NCI-H526 treated with DMSO at 0.1 percent for 48 hours (cell line): ENCODE results near the gene DCC.

ENCODE experiments used
- DNase-seq: peaks from one replicate; lab custom pipeline; 2025; lab: John Stamatoyannopoulos, UW

DCC gene

GRCh38 chr18:52598921-52599320 lies 258.9 kb downstream of the DCC start:
- no peak for DNase-seq

- DNase-seq: no peak
These were observed 262.8 kb downstream of the DCC start for GRCh38 chr18:52602820-52603219.

GRCh38 chr18:52605345-52605744 lies 265.3 kb downstream of the DCC start:
- no peak for DNase-seq

- no peak for DNase-seq
These were observed 268.0 kb downstream of the DCC start for GRCh38 chr18:52607985-52608384.

GRCh38 chr18:52610451-52611115 lies 270.6 kb downstream of the DCC start:
- no peak for DNase-seq

- DNase-seq: no peak
These were observed 272.4 kb downstream of the DCC start for GRCh38 chr18:52612406-52612805.

- DNase-seq: no peak
These were observed 275.3 kb downstream of the DCC start for GRCh38 chr18:52615321-52615720.

- no peak for DNase-seq
These were observed 275.9 kb downstream of the DCC start for GRCh38 chr18:52615943-52616342.

- DNase-seq: no peak
These were observed 277.9 kb downstream of the DCC start for GRCh38 chr18:52617931-52618330.

GRCh38 chr18:52620926-52621439 lies 281.0 kb downstream of the DCC start:
- no peak for DNase-seq

GRCh38 chr18:52624702-52625101 lies 284.7 kb downstream of the DCC start:
- no peak for DNase-seq

GRCh38 chr18:52636536-52636935 lies 296.5 kb downstream of the DCC start:
- no peak for DNase-seq

GRCh38 chr18:52648201-52648600 lies 308.2 kb downstream of the DCC start:
- DNase-seq: no peak

GRCh38 chr18:52652391-52652790 lies 312.4 kb downstream of the DCC start:
- no peak for DNase-seq

- no peak for DNase-seq
These were observed 317.2 kb downstream of the DCC start for GRCh38 chr18:52657043-52657805.

- DNase-seq: no peak
These were observed 327.6 kb downstream of the DCC start for GRCh38 chr18:52667463-52668065.

GRCh38 chr18:52670896-52671295 lies 330.9 kb downstream of the DCC start:
- DNase-seq: no peak

GRCh38 chr18:52678034-52678433 lies 338.0 kb downstream of the DCC start:
- no peak for DNase-seq

GRCh38 chr18:52678551-52678950 lies 338.6 kb downstream of the DCC start:
- no peak for DNase-seq

- DNase-seq: no peak
These were observed 339.4 kb downstream of the DCC start for GRCh38 chr18:52679354-52679753.

- no peak for DNase-seq
These were observed 342.3 kb downstream of the DCC start for GRCh38 chr18:52682260-52682659.

- DNase-seq: no peak
These were observed 345.3 kb downstream of the DCC start for GRCh38 chr18:52685316-52685715.

GRCh38 chr18:52691841-52692240 lies 351.8 kb downstream of the DCC start:
- DNase-seq: no peak
